ENCODE data around the gene ADGRL3. TPM values are rescaled to one million over a fixed set of nuclear protein-coding genes. Genes with fewer than 3 reads are reported as not detected.

The ADGRL3 gene
- total and polyA plus RNA-seq, 3 donors from 2014 or later = 11.6 to 21.6 (median 12.8) TPM

DNA sequence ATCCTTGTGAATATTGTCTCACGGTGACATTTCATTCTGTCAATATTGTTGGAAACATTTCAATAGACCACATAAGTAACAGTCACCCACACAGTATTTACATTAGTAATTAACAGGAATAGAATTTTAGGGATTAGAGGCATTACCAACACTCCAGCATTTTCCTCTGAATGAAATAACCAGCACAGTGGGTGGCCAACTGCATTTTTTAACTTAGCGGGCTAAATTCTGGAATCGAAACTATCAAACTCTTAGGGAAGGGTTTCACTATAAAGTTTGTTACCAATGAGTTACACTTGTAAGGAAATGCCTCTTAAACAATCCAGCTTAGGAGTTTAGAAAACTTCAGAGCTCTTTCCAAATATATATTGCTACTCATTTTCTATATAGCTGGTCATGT lies 403.0 kb downstream of the ADGRL3 start:
- Histone ChIP-seq H3K4me1 (no peaks in the 10 kb centered on the region), H3K36me3 (ENCODE audit: low read depth, missing control alignments) (no peaks in the 10 kb centered on the region), H3K27ac (no peak overlapping the region), H3K27me3 (no peaks in the 10 kb centered on the region), H3K9me3 (no peaks in the 10 kb centered on the region), H3K4me3 (no peak overlapping the region)
- 71 to 90% methylated on average over 3 of the region's 3 CpGs for WGBS, 2 donors
- intact Hi-C loops (cut with DNase I; ENCODE audit: low total_unique reads) = no loop called here
- TF ChIP-seq, protein P1, sequence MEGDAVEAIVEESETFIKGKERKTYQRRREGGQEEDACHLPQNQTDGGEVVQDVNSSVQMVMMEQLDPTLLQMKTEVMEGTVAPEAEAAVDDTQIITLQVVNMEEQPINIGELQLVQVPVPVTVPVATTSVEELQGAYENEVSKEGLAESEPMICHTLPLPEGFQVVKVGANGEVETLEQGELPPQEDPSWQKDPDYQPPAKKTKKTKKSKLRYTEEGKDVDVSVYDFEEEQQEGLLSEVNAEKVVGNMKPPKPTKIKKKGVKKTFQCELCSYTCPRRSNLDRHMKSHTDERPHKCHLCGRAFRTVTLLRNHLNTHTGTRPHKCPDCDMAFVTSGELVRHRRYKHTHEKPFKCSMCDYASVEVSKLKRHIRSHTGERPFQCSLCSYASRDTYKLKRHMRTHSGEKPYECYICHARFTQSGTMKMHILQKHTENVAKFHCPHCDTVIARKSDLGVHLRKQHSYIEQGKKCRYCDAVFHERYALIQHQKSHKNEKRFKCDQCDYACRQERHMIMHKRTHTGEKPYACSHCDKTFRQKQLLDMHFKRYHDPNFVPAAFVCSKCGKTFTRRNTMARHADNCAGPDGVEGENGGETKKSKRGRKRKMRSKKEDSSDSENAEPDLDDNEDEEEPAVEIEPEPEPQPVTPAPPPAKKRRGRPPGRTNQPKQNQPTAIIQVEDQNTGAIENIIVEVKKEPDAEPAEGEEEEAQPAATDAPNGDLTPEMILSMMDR (IDR thresholded peaks at IDR 0.05) = no peak
- no peak for TF ChIP-seq POLR2A (IDR thresholded peaks at IDR 0.05)
- no peak for DNase-seq

DNA sequence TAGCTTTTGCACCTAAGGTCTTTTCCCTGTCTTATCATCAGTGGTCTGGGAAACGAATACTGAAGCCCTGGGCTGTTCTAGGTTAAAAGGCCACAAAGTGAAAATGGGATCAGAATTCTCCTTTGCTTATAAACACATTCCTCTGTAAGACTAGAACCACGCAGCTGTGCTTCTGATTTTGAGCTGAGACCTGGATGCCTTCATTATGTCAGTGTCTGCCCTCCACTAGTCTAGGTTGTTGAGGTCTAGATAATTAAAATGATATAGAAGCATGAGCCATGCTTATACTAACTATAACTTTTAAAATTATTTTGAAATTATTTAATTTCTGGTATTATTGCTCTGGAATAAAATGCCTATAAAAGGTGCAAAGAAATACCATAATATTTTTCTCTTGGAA lies 403.9 kb downstream of the ADGRL3 start:
- intact Hi-C loops (cut with DNase I; ENCODE audit: low total_unique reads) = no loop called here
- Histone ChIP-seq H3K4me1 (no peaks in the 10 kb centered on the region), H3K4me3 (no peak overlapping the region), H3K9me3 (no peaks in the 10 kb centered on the region), H3K27me3 (no peaks in the 10 kb centered on the region), H3K36me3 (ENCODE audit: low read depth, missing control alignments) (no peaks in the 10 kb centered on the region), H3K27ac (no peak overlapping the region)
- TF ChIP-seq, protein P1 (IDR thresholded peaks at IDR 0.05) = no peak
- no peak for TF ChIP-seq POLR2A (IDR thresholded peaks at IDR 0.05)
- 68 to 73% methylated on average over 2 of the region's 2 CpGs for WGBS, 2 donors
- no peak for DNase-seq

DNA sequence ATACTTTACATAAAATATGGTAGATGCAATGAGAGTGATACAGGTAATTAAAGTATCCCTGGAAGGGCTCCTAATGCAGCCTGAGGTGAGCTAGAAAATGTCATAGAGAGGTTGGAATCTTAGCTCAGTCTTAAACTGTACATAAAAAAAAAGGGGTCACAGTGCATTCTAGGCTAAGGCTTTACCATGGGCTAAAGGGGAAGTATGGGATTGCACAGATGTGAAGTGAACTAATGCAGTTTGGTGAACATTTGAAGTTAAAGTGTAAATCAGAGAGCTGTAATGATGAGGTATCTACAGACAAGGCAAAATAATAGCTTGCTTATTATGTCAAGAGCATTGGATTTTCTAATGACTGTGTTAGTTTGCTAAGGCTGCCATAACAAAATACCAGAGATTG lies 405.9 kb downstream of the ADGRL3 start:
- no peaks in the 10 kb centered on the region for H3K4me1 ChIP-seq
- H3K9me3 ChIP-seq = no peaks in the 10 kb centered on the region
- H3K27ac ChIP-seq = no peak overlapping the region
- intact Hi-C loops (cut with DNase I; ENCODE audit: low total_unique reads) = no loop called here
- H3K4me3 ChIP-seq = no peak overlapping the region
- no peaks in the 10 kb centered on the region for H3K36me3 ChIP-seq (ENCODE audit: low read depth, missing control alignments)
- H3K27me3 ChIP-seq = no peaks in the 10 kb centered on the region
- DNase-seq = no peak
- no peak for TF ChIP-seq POLR2A (IDR thresholded peaks at IDR 0.05)
- TF ChIP-seq, protein P1 (IDR thresholded peaks at IDR 0.05) = no peak

DNA sequence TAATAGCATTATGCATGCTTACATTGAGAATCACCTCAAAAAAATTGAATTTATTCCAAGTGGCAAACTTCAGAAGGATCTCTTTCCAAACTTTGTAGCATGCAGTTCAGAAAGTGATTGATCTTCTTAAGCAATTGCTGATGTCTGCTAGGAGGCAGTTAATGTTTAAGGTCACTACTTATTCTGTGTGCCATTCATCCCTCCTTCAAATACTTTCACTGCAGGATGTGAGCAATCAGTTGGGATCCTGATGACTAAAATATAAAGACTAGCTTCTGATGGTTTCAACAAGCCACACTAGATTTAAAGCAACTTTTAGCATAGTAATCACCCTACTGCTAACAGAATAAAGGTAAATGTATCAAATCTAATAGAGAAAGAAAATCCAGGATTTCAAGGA lies 414.1 kb downstream of the ADGRL3 start:
- no peak overlapping the region for H3K4me3 ChIP-seq
- intact Hi-C loops (cut with DNase I; ENCODE audit: low total_unique reads) = no loop called here
- no peaks in the 10 kb centered on the region for H3K36me3 ChIP-seq (ENCODE audit: low read depth, missing control alignments)
- TF ChIP-seq, protein P1 (IDR thresholded peaks at IDR 0.05) = no peak
- TF ChIP-seq POLR2A (IDR thresholded peaks at IDR 0.05) = no peak
- H3K27me3 ChIP-seq = no peaks in the 10 kb centered on the region
- no peak for DNase-seq
- no peak overlapping the region for H3K27ac ChIP-seq
- no peaks in the 10 kb centered on the region for H3K9me3 ChIP-seq
- no peaks in the 10 kb centered on the region for H3K4me1 ChIP-seq

DNA sequence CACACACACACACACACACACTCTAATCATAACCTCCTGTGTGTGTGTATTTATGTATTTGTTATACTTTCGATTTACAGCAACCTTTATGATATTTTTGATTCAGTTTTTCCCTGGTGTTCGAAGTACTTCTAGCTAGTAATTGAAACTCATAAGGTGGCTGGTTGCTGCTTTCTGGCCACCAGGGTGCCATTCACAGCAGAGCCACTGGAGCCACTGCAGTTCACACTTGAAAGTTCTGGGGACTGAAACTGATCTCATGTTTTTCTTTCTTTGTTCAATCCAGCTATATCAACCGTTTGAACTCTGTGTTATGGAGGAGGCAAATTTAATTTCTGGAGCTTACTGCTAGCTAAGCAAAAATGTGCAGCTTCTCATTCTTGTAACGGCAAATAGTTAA lies 419.4 kb downstream of the ADGRL3 start:
- WGBS, 2 donors = 71 to 75% methylated on average over 4 of the region's 4 CpGs
- Histone ChIP-seq H3K27me3 (no peaks in the 10 kb centered on the region), H3K9me3 (no peaks in the 10 kb centered on the region), H3K4me3 (no peak overlapping the region), H3K36me3 (ENCODE audit: low read depth, missing control alignments) (no peaks in the 10 kb centered on the region), H3K27ac (no peak overlapping the region), H3K4me1 (no peaks in the 10 kb centered on the region)
- no peak for TF ChIP-seq POLR2A (IDR thresholded peaks at IDR 0.05)
- TF ChIP-seq, protein P1 (IDR thresholded peaks at IDR 0.05) = peak in 1 of 3 experiments; percentile 24
- no peak for DNase-seq
- intact Hi-C loops (cut with DNase I; ENCODE audit: low total_unique reads) = no loop called here
